Amygdala (tissue), 56 donors: ENCODE measurements around the gene RBM15B.
"Not testable (repeated sequence)": the region's sequence is repeated elsewhere in the genome, so short reads cannot be mapped to it uniquely, and the experiment has no call there.

Experiments
- DNase-seq, 56 donors: peaks; one replicate each; lab custom pipeline; 2025; lab: John Stamatoyannopoulos, UW

RBM15B gene

GRCh38 chr3:51391075-51391565 is at the start of gene RBM15B:
RBM15B (plus strand) TSS chr3:51391285; CDS start chr3:51391400, 115 bp downstream.
- DNase-seq: peak; percentile 24 to 98 (median 93)

- DNase-seq: peak in 2 of 56 donors; percentile 14 to 23
Observed at GRCh38 chr3:51343918-51344687, 47.0 kb upstream of the RBM15B start.

GRCh38 chr3:51350751-51351150 is 40.3 kb upstream of the RBM15B start:
- peak in 4 of 56 donors; percentile 3 to 52 (median 32) for DNase-seq

GRCh38 chr3:51353131-51353530 is 38.0 kb upstream of the RBM15B start:
- DNase-seq: no peak

- DNase-seq: no peak
Observed at GRCh38 chr3:51353691-51354090, 37.4 kb upstream of the RBM15B start.

- no peak for DNase-seq
Observed at GRCh38 chr3:51354172-51354571, 36.9 kb upstream of the RBM15B start.

- DNase-seq: peak in 1 of 56 donors; percentile 2
Observed at GRCh38 chr3:51354731-51355615, 36.1 kb upstream of the RBM15B start.

- no peak for DNase-seq
Observed at GRCh38 chr3:51355891-51356578, 35.0 kb upstream of the RBM15B start.

GRCh38 chr3:51357856-51358255 is 33.2 kb upstream of the RBM15B start:
- no peak for DNase-seq

- no peak for DNase-seq
Observed at GRCh38 chr3:51358981-51359380, 32.1 kb upstream of the RBM15B start.

- DNase-seq: no peak
Observed at GRCh38 chr3:51360806-51361205, 30.3 kb upstream of the RBM15B start.

GRCh38 chr3:51361746-51362145 is 29.3 kb upstream of the RBM15B start:
- no peak for DNase-seq

GRCh38 chr3:51362476-51362875 is 28.6 kb upstream of the RBM15B start:
- no peak for DNase-seq

- not testable (repeated sequence) for DNase-seq
Observed at GRCh38 chr3:51368276-51368675, 22.8 kb upstream of the RBM15B start.

- DNase-seq: peak in 13 of 56 donors; percentile 3 to 77 (median 27)
Observed at GRCh38 chr3:51371943-51372557, 19.0 kb upstream of the RBM15B start.

- DNase-seq: no peak
Observed at GRCh38 chr3:51373658-51374421, 17.2 kb upstream of the RBM15B start.

GRCh38 chr3:51374456-51374855 is 16.6 kb upstream of the RBM15B start:
- no peak for DNase-seq

- DNase-seq: no peak
Observed at GRCh38 chr3:51375136-51375535, 15.9 kb upstream of the RBM15B start.

GRCh38 chr3:51375571-51375970 is 15.5 kb upstream of the RBM15B start:
- DNase-seq: no peak
